Kidney (tissue), 14 donors: ENCODE data around the gene NUDT22. TPM values are rescaled to one million over a fixed set of nuclear protein-coding genes. Genes with fewer than 3 reads are reported as not detected.

ENCODE experiments used
- DNase-seq, 5 donors: peaks; one replicate each; pipeline ENCODE4 v3.0.0-alpha.2; 2013 to 2020
- FAIRE-seq: peaks from 2 replicates; lab custom pipeline; 2012; peaks lifted over from hg19 to GRCh38; lab: Jason Lieb, UNC
- H3K27ac ChIP-seq, 2 donors: one replicate each; pipeline ENCODE4 v1.7.0; 2013; ENCODE audit warnings: low read depth in 2 of 2, low read length in 2 of 2, inconsistent platforms in 1 of 2
- H3K27me3 ChIP-seq: one replicate; pipeline ENCODE4 v1.7.1; 2013; ENCODE audit warnings: low read length, inconsistent platforms; ENCODE audit not compliant: control insufficient read depth, insufficient read depth
- H3K36me3 ChIP-seq, 3 donors: one replicate each; pipeline versions ENCODE4 v1.7.0 to v1.7.1; 2013; ENCODE audit warnings: low read length in 3 of 3, control low read depth in 1 of 3, inconsistent platforms in 1 of 3; ENCODE audit not compliant: insufficient read depth in 3 of 3, control insufficient read depth in 2 of 3
- H3K4me1 ChIP-seq, 3 donors: one replicate each; pipeline versions ENCODE4 v1.7.0 to v1.7.1; 2013; ENCODE audit warnings: low read length in 3 of 3, inconsistent platforms in 1 of 3, low read depth in 1 of 3; ENCODE audit not compliant: control insufficient read depth in 2 of 3, insufficient read depth in 2 of 3
- H3K4me3 ChIP-seq, 3 donors: one replicate each; pipeline versions ENCODE4 v1.7.0 to v1.8.1; 2013; ENCODE audit warnings: low read length in 3 of 3, control low read depth in 1 of 3, inconsistent platforms in 1 of 3
- H3K9ac ChIP-seq, 3 donors: one replicate each; pipeline versions ENCODE4 v1.7.0 to v1.7.1; 2013; ENCODE audit warnings: low read length in 3 of 3, control low read depth in 1 of 3, inconsistent platforms in 1 of 3
- H3K9me3 ChIP-seq, 3 donors: one replicate each; pipeline versions ENCODE4 v1.7.0 to v1.7.1; 2013; ENCODE audit warnings: low read length in 3 of 3, control low read depth in 1 of 3, inconsistent platforms in 1 of 3; ENCODE audit not compliant: control insufficient read depth in 2 of 3, insufficient read depth in 1 of 3
- CTCF ChIP-seq: IDR thresholded peaks from 3 replicates; pipeline ENCODE4 v1.5.1; 2012; ENCODE audit warnings: mild to moderate bottlenecking, moderate library complexity, borderline replicate concordance; ENCODE audit not compliant: insufficient read depth; ENCODE audit errors: extremely low read depth
- intact Hi-C: fragments of 100-400 bp; cut with DNase I; formaldehyde crosslinking; loops from one replicate; pipeline ENCODE4 v1.11.1; 2022
- polyA plus RNA-seq: library from polyadenylated mRNA; stranded (reverse); fragments of 350-450 nt; fragmentation: Illumina TruSeq; extraction: RNeasy Lipid Tissue Mini Kit (QIAGEN cat#74804); gene quantifications from one replicate; pipeline ENCODE4 v1.2.3, GENCODE V29; 2014; ENCODE audit warnings: low read depth, low replicate concordance; ENCODE audit not compliant: insufficient read depth
- total RNA-seq: library from RNA; stranded (reverse); fragmentation: NEBNext Ultra II Directional; extraction: Animal tissue kit (Norgen Biotek cat#: 25700); gene quantifications from one replicate; pipeline ENCODE4 v1.2.1, GENCODE V29; 2021
- donor health status: control.
- donor health status: control.
- donor health status: control.
- donor health status: control.
- donor health status: control.
- donor health status: DM: yes; HTN: yes; CAD: no.
- donor health status: Normal renal cell carcinoma (clear cell type).

The NUDT22 gene
- total and polyA plus RNA-seq, 2 donors from 2014 or later, result 64.5 to 150 TPM

- intact Hi-C loops, result no loop called here
- no peaks in the 10 kb centered on the region for H3K9me3 ChIP-seq
- no peak for TF ChIP-seq CTCF
- FAIRE-seq, result no peak
- H3K9ac ChIP-seq, result no peak overlapping the region
- no peaks in the 10 kb centered on the region for H3K4me1 ChIP-seq
- H3K27ac ChIP-seq, result no peak overlapping the region
- H3K27me3 ChIP-seq, result no peaks in the 10 kb centered on the region
- peaks cover 0 to 8% (median 6%) of the 10 kb centered on the region in 3 donors for H3K36me3 ChIP-seq
- peak in 1 of 5 donors; percentile 34 for DNase-seq
- H3K4me3 ChIP-seq, result no peak overlapping the region
These were observed 34.2 kb downstream of the NUDT22 start for GRCh38 chr11:64260147-64260708.

- no peak overlapping the region for H3K27ac ChIP-seq
- no peak for TF ChIP-seq CTCF
- peaks cover 0 to 10% (median 0%) of the 10 kb centered on the region in 3 donors for H3K36me3 ChIP-seq
- FAIRE-seq, result no peak
- no peaks in the 10 kb centered on the region for H3K27me3 ChIP-seq
- no peaks in the 10 kb centered on the region for H3K9me3 ChIP-seq
- intact Hi-C loops, result no loop called here
- no peak overlapping the region for H3K4me3 ChIP-seq
- no peak overlapping the region for H3K9ac ChIP-seq
- H3K4me1 ChIP-seq, result no peaks in the 10 kb centered on the region
- peak in 1 of 5 donors; percentile 65 for DNase-seq
These were observed 35.5 kb downstream of the NUDT22 start for GRCh38 chr11:64261556-64262080.

- Histone ChIP-seq H3K27me3 (no peaks in the 10 kb centered on the region), H3K9me3 (no peaks in the 10 kb centered on the region), H3K27ac (no peak overlapping the region), H3K9ac (no peak overlapping the region), H3K36me3 (peaks cover 0 to 10% (median 0%) of the 10 kb centered on the region in 3 donors), H3K4me3 (no peak overlapping the region), H3K4me1 (no peaks in the 10 kb centered on the region)
- no peak for FAIRE-seq
- DNase-seq, result peak in 1 of 5 donors; percentile 75
- intact Hi-C loops, result no loop called here
- TF ChIP-seq CTCF, result no peak
These were observed 36.4 kb downstream of the NUDT22 start for GRCh38 chr11:64262271-64263002.
